NCI-H128 (cell line): ENCODE measurements around the gene CRHR2.

ENCODE experiments used
- DNase-seq: peaks from one replicate; lab custom pipeline; 2025; ENCODE audit not compliant: unreplicated experiment; lab: John Stamatoyannopoulos, UW

The CRHR2 gene

DNA sequence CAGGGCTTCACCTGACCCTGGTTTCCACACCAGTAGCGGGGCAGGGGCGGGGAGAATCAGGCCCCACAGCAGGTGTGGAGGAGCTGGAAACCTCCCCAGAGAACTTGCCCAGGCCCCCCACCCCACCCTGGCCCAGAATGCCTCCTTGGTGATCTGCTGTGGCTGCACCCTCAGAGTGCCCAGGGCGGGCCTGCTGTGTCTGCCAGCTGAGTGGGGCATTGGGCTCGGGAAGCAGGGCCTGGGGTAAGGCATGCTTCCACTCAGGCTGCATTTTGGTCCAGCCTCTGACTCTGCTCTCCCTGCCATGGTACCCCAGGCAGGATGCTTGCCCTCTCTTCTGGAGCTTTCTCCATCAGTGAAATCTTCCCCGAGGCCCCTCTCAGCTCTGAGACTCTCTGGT lies 1.1 kb upstream of the CRHR2 start:
- DNase-seq: no peak

DNA sequence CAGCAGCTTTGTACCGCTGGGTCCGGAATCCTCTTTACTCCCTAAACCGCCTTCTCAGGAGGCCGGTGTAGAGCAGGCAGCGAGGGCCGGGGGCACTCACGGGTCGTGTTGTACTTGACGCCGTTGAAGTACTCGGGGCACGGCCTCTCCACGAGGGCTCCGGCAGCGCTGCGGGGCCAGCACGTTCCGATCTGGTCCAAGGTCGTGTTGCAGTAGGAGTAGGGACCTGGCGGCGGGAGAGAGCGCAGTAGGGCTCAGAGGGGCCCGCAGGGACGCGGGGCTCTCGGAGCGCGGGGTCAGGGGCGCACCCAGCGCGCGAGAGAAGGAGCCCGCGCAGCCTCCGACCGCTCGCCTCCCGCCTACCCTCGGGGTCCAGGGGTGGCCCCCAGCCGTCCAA lies 443 bp downstream of the CRHR2 start:
- DNase-seq: no peak

DNA sequence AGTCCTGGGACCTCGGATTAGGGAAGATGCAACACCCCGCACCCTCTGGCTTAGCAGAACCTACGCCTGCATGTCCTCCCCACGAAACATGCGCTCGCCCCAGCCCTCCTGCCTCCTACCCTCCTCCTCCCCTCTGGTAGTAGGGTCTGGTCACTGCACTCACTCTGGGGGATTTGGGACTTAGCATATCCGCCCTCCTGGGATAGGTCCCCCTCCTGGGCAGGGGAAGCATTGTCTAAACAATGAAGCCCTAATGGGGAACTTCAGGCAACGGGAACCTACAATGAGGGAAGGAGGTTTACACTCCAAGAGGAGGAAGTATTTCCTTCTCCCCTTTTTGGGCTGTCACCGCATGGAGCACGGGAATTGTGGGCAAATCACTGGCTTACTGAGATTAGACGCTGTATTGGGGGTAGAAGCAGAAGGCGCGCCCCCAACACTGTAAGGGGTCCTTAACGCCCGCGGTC lies 892 bp downstream of the CRHR2 start:
- no peak for DNase-seq

DNA sequence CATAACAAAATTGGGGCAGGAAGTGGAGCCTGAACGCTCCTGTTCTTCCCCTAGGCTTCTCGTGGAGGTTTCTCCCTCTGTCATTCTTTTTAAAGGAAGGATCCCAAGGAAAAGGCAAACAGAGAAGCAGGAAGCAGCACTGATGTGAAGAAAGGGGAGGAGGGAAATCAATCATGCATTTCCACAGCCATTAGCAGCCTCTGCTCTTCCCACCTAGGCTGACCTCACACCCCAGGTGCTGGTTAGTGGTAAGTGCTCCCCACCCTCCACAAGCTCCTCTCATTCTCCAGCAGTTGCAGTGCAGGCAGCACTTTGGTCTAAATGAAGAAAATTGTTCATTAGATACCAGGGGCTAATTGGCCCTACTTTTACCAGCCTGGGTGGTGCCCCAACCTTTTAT lies 2.6 kb downstream of the CRHR2 start:
- no peak for DNase-seq

DNA sequence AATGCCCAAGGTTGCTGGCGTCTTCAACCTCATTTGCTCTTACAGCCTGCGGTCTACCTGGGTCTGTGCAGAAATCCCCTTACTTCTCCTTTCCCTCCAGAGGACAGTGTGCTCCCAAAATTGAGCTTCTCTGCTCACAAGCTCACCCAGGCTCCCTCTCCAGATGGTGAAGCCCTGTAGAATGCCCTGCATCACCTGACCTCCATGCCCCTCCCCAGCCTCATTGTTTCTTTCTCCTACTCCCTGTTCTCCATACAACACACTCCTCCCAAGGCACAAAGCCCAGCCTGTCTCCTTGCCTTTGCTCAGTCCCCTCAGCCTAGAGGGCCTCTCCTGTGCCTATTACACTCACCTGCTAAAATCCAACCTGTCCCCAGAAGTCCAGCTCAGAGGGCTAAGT lies 3.5 kb downstream of the CRHR2 start:
- DNase-seq: no peak

DNA sequence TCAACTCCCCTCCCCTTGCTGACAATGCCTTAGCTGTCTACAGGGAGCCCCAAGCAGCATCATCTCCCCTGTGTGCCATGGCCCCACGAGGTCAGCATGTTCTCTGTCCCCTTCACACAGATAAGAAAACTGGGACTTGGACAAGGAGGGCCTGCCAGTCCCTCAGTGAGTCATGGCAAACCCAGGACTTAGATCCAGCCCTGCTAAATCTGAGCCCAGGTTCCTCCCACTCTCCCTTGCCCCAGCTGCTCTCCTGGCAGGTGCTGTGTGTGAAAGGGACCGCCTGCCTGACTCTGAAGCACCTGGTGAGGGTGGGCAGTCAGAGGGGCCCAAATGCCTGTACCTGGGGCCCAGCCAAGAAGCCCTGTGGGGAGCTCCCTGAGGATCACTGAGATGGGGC lies 7.4 kb downstream of the CRHR2 start:
- DNase-seq: no peak

DNA sequence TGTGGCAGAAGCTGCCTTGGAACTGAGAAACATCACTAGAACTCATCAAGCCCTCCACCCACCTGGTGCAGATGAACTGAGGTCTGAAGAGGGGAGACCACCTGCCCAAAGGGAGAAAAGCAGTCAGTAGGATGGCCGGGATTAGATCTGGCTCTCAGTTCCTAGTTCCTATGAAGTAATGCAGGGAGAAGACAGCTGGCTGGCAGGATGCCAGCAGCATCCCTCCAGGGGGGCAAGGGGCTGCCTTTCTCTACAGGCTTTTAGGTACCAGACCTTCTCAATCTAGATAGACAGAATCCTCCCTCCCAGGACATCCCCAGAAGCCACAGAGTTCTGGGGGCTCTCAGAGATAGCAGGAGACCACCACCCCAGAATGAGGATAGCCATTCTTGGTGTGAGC lies 7.8 kb downstream of the CRHR2 start:
- no peak for DNase-seq

DNA sequence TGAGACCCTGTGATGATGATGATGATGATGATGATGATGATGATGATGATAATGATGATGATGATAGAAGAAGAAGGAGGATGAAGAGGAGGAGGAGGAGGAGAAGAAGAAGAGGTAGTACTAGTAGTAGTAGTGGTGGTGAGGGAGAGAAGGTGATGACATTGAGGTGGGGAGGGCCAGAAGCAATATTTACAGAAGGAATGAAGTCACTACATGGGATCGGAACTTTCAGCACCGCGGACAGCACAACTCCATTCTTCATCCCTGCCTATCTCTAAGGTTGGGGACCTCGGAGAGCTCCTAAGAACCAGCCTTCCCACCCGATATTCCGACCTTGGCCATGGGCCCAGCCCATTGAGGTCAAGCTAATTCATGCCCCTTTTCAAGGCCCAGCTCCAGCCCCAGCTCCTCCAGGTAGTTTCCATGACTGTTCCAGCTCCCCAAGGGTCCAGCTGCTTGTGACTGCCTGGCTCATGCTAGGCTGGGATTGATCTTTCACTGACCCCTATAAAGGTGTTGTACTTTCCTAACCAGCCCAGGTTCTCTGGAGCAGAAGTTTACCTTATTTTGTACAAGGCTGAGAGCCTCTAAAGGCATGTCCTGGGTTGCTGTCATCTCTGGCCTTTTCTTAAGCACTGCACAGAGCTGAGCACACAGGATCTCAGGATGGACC lies 10.3 kb downstream of the CRHR2 start:
- no peak for DNase-seq

DNA sequence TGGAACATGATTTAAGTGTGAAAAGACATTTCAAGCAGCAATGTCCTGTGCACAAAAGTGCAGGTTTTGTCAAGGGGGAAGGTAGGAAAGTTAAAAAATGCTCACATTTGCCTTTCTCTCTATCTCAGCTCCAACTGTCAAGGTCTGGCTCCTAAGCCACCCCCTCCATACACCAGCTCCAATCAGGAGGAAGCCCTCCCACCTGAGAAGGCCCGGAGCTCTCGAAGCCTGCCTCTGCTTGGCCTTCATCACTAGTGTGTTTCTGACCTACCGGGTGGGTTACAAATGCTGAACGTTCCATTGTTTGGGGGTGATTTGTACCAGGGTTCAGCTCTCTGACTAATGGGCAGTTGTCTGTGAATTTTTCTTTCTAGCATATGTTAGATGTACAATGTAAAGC lies 14.2 kb downstream of the CRHR2 start:
- no peak for DNase-seq

DNA sequence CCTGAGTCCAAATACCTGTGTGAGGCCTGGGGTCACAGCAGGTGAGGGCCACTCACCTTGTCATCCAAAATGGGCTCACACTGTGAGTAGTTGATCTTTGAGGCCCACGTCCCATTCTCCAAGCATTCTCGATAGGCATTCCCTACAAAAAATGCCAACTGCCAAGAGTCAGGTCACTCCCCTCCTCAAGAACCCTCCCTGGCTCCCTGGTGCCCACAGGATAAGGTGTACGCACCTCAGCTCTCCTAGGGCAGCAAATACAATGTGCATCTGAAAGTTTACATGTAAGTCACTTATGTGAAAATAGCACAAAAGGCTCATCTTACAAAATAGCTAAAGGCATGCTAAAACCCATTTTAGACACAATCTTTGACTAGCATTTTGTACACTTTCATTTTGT lies 15.1 kb downstream of the CRHR2 start:
- no peak for DNase-seq

DNA sequence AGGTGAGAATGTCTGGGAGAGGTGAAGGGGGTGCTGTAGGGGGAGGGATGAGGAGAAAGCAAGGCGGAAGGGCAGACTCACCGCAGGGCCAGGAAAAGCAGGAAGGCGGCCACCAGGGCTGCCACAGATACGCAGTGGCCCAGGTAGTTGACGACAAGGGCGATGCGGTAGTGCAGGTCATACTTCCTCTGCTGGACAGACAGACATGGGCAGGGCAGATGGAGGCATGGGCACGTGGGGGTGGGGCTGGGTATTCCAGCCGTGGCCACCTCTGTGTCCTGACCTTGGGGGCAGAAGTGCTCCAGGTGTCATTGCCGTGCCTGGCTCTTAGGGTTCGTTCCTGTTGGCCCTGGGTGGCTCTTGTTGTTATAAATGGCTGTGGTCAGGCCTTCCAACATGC lies 16.8 kb downstream of the CRHR2 start:
- no peak for DNase-seq

DNA sequence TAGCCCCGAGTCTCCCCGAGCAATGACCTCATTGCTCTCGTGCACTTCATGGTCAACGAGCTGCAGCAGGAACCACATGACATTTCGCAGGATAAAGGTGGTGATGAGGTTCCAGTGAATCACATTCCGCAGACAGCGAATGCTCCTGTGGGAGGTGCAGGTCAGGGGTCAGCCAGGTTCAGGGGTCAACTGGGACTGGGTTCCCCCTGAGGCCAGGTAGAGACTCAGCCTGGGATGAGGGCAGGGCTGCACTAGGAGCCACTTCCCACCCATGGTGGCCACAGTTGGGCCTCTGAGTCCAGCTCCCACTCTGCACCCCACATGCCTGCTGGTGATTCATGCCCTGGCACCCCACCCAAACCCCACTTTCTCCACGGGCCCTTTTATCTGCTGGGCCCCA lies 17.2 kb downstream of the CRHR2 start:
- no peak for DNase-seq

DNA sequence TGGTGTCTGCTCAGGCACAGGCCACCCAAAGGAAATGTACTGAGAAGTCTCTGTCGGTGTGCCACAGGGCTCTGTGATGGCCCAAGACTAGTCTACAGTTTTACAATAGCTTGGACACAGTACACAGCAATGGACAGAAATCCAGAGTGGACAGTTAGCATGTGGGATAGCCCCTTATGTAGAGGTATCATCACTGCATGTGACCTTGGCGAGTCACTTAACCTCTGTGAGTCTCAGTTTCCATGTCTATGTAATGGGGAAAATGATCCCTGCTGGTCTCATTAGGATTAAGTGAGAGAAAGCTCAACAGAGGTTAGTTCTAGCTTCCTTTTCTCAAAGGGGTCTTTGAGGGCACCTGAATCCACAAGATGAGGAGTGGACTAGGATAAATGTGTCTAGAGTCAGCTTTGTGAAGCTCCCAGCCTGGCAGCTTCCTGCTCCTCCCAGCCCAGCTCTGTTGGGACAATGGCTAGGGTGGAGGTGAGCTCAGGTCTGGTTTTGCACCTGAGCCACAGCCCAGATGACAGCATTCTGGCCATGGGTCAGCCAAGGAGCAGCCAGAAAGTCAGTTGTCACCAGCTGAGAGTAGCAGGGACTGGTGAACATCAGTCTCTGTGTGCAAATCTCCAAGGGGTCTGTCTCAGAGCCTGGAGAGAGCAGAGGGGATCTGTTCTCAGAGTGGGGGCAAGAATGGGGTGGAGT lies 17.9 kb downstream of the CRHR2 start:
- no peak for DNase-seq

DNA sequence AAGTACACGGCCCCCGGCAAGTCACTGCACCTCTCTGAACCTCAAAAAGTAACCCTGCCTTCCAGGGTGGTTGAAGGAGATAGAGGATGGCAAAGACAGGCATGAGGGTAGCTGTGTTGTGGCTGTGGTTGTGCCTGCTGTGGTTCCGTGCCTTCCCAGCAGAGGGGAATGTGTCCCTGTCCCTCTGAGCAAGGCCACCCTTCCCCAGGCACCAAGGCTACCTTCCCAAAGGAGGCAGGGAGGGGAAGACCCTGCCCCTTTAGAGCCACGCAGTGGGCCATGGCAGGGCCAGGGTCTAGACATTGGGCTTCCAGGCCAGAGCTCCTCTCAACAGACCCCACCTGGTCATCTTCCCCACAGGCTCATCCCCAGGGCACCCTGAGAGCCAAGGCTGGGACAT lies 18.8 kb downstream of the CRHR2 start:
- DNase-seq: no peak

DNA sequence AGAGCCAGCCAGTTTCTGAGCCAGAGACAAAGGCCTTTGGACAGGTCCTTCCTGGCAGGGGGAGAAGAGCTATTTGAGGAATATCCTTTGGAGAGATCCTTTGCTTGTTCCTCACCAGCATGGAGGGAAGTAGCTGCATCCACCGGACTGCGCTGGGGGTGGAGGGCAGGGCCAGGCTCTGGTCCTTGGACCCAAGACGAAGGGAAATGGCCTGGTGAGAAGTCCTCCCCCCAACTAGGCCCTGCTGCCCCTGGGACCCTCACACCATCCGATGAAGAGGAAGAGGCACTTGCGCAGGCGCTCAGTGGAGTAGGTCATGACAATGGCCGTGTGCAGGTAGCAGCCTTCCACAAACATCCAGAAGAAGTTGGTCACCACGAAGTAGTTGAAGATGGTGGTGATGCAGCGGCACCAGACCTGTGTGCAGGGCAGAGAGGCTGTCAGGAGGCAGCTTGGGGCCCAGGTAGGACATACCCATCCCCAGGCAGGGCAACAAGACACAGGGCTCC lies 19.8 kb downstream of the CRHR2 start:
- no peak for DNase-seq

DNA sequence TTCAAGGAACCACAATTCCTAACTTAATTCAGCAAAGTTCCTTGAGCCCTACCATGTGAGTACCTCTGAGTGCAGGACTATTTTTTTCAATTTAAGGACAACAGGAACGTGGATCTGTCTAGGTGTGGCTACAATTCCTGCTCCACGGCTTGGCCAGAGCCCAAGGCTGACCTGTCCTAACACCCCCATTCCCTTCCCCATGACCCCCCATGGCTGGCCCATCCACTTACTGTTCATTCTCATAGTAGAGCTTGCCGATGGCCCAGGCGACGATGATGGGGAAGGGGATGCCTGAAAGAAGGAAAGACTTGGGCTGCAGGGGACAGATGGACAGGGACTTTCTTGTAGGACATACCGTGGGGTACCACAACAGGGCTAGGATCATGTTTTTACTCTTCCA lies 20.3 kb downstream of the CRHR2 start:
- DNase-seq: no peak

DNA sequence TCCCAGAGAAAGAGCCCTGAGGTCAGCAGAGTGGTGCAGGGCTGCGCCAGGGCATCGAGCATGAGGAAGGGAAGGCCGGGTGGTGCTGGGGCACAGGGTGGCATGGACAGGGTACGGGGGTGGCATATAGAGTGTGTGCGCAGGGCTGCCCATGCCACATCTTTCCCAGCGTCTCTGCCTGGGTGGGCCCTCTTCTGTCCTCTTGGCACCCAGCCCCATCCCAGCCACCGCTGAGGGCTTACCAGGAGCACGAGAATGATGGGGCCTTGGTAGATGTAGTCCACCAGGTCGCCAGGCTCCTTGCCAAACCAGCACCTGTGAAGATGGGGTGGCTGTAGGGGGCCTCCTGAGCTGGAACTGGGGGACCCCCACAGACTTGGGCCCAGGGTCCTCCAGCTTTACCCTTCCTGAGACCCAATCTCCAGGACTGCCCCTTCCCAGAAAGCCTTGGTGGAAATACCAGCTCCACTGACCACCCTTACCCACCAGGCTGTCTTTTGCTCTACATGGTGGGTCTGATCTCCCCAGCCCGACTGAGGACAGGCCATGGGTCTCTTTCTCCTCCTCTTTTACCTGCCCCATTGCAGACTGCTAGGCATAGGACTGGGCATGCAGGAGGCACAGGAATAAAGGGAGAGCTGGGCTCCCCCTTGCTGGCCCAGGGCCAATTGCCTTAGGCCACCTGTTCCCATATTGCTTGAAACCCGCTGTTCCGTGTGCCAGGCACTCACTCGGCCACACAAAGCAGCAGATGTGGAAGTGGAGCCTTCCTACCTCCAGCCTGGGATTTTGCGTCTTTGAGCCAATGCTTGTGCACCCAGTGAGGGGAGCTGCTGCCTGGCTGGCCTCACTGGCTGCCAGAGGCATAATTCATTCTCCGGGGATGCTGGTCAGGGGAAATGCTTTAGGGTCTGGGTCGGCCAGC lies 21.7 kb downstream of the CRHR2 start:
- DNase-seq: no peak

DNA sequence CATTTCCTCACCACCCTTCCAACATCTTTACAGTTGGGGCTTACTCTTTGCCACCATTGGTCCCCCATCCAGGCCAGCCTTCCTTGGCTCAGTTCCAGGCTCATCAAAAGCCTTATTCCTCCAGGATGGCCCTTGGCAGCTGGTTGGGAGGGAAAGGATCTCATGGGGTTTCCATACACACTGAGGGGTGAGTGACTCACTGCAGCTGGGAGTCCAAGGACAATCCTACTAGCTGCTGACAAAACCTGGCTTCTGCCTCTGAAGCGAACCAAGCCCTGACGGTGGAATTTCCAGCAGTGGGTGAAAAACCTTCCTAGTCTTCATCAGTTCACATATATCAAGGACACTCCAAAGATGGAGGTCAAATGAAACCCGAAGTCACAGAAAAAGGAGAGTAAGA lies 22.9 kb downstream of the CRHR2 start:
- no peak for DNase-seq

DNA sequence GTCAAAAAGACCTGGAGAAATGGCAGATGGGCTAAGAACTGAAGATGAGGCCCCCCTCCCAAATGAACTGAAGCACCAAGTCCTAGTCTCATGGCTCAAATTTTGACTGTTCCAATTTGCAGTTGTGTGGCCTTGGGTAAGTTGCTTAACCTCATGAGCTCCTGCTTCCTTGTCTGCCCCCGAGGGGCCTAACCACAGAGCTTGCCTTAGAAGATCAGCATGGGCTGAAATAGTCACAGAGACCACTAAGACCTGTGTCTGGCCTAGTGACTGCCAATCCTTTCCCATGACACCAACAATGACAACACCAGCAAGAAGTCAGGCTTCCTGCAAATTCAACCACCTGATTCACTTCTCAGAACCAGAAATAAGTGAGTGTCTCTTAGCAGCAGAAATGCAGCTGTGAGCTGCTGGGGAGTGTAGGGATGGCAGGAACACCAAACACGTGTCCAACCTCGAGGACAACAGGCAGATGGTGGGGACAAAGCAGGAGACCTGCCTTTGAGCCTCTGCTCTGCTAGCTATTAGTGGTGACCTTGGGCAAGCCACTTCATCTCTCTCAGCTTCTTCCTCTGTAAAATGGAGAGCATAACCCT lies 23.7 kb downstream of the CRHR2 start:
- DNase-seq: no peak

DNA sequence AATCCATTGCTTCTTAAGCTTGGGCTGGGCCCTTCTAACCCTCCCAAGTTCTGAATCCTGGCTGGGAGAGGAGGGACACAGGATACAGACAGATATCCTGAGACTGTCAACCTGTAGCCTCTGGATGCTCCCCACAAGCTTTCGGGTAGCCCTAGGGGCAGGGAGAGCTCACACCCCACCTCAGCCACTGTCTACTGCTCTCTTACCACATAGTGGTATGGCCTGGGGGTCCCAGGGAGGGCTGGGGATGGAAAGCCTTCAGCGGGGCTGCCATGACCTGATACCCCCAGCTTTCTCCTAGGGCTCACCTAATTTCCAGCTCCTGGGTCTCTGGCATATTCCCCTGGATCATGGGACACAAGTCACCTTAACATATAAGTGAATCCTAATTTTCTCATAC lies 25.1 kb downstream of the CRHR2 start:
- DNase-seq: no peak
